Stimulated activated CD4-positive, alpha-beta T cell treated with anti-CD3 and anti-CD28 coated beads, Interleukin-4, amount 100 ng/mL, for 1 hour (primary cell): ENCODE results near the gene SMTNL2.

Experiments used
- DNase-seq: peaks from one replicate; pipeline ENCODE4 v3.0.0-alpha.2; 2020

SMTNL2 gene

DNA sequence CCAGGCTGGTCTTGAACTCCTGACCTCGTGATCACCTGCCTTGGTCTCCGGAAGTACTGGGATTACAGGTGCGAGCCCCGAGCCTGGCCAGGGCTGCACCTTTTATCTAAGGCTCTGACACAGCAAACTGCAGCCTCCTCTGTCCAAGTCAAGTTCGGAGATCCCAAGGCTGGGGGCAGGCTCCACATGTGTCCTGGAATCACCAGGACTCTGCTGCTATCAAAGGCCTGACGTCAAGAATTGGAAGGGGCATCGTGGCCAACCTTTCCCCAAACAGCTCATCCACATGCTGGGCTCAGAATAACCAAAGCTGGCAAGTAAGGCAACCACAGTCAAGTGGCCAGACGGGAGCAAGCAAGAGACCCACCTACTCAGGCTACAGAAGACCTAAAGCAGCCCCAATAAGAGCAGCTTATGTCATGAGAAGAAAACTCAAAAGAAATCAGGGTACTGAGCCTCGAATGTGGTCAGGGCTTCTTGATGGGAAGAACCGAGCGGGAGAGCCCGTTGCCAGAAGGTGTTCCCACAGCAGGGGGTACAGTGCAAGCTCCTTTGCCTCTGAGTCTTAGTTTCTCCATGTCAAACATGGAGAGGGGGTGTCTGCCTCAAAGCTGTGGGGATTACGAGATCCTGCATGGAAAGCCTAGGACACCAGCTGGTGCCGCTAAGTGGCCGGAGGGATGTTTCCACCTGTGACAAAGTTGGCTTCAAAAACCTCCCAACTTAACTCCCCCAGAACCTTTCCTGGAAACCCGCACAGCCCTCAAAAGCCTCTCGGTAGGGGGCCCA is 37.0 kb upstream of the SMTNL2 start:
- DNase-seq: no peak

DNA sequence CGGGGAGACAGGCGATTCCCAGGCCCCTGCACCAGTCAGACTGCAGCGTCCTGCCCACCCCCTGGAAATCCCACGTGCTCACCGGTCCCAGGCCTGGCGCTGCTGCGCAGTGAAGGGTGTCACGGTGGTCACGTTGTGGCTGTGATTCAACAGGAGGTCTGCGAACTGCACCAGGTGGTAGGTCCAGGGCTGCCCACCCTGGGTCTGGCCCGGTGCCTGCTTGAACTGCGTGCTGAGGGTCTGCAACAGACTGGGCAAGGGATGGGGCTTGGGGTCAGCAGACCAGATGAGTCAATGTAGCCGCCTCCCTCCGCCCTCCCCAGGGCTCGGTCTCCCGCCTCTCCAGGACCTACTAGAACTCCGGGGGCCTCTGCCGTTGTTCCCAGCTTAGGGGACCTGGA is 36.3 kb upstream of the SMTNL2 start:
- DNase-seq: no peak

DNA sequence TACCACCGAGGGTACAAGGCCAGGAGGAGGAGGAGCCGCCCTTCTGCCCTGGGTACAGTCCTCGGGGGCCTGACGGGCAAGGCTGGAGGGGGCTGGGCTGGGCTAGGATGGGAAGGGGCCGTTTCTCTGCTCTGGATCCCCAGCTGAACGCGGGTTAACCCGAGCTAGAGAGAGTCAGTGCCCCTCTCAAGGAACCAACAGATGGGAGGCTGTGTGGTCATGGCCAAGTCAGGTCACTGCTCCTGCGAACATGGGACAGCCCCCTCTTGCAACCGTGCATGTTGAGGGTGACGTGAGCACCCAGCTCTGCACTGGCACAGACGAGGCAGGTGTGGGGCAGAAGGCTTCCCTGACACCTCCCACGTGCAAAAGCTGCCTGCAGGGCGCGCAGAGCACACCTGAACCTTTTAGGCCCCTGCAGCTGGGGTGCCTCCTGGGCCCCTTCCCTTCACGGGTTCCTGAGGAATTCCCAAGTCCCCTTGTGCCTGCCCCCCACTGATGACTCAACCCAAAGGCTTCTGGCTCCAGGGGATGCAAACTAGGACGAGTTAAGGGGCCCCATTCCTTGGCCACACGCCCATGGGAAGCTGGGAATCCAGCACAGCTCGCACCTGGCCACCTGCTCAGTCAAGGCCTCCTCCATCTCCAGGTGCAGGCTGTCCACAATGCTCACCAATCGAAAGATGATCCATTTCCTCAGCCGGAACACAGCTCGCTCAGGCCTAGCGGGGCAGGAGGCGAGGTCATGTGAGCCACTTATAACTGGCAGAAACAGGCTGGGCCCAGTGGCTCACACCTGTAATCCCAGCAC is 35.4 kb upstream of the SMTNL2 start:
- no peak for DNase-seq

DNA sequence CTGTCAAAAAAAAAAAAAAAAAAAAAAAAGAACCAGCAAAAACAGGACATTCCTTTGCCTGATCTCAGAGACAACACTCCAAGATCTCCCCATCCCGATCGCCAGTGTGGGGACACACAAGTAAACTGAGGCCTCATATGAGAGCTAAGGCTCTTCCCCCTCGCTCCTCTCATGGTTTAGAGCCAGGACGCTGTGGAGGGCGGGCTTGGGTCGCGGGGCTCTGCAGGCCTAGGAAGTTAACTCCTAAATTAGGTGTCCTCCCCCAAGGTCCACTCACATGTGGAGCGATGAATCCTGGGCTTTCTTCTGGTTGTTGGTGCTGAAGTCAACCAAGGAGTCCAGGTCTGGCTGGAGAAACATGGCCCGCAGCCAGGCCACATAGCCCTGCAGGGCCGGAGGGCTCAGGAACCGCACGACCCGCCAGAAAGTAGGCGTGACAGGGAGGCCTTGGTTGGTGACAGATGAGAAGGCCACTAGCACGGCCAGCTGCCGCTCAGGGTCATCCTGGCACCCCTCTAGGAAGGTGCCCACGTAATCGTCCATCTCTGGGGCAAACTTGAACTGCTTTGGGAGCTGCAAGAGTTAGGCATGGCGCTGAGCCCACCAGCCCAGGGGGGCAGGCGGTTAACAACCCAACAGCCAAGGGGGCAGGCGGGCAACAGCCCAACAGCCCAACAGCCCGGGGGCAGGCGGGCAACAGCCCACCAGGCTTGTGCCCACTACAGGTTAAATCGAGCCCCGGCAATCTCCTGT is 34.4 kb upstream of the SMTNL2 start:
- DNase-seq: no peak

DNA sequence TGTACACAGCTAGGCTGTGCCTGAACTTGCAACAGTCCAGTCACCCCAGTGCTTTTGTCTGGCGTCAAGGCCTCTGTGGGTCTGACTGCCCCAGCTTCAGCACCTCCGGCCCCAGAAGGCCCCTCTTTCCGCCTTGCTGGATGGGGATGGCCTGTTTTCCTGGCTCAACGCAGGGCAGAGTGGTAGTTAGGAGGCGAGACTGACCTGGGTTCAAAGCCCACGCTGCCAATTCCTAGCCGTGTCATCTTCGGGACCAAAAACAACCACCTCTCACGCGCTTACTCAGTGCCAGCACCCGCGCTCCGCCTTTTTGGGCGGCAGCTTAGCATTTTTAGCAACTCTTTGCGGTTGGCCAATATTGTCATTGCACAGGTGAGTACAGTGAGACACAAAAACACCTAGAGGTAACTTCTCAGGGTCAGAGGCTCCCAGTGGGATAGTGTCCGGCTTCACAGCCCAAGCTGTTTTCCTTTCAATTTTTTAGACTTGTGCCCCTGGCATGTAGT is 33.7 kb upstream of the SMTNL2 start:
- DNase-seq: no peak

DNA sequence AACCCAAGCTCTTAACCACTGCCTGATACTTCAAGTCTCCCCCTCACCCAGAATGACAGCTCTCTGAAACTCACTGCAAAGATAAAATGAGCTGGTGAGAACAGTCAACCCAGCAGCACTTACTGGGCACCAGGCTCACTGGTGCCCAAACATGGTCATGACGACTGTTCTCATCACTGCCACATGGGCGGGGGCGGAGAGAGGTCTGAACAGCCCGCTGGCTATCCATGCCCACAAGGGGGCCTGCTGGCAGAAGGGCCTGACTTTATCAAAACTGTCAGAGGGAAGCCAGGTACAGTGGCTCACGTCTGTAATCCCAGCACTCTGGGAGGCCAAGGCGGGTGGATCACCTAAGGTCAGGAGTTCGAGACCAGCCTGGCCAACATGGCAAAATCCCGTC is 33.2 kb upstream of the SMTNL2 start:
- DNase-seq: no peak

DNA sequence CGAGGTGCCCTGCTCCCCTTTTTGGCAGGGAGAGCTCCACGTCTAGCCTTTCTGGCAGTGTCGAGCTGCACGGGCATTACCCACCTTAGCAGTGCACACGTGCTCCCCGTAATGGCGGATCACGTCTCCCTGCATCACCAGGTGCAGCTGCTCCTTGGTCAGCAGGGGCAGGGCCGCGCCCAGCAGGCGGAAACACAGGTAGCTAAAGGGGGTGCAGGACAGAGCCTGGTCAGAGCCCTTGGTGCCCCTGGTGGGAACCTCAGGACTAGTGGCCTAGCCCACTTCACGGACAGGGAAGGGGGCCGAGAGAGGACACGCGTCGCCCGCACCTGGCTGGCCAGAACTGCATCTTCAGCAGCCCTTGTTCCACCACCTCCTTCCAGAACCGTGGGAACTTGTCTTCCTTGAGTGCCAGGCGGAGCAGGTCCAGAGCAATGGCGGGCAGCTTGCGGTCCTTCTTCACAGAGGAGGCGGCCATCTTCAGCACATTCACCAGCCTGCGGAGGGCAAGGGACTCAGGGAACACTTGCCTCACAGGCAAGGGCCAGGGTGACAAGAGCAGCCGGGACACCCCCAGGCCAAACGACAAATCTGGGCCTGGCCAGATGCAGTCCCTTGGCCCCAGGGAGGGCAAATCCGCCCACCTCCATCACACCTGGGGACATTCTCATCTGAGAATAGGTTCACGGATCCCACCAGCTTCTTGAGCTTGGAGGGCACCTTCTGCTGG is 32.4 kb upstream of the SMTNL2 start:
- DNase-seq: no peak

DNA sequence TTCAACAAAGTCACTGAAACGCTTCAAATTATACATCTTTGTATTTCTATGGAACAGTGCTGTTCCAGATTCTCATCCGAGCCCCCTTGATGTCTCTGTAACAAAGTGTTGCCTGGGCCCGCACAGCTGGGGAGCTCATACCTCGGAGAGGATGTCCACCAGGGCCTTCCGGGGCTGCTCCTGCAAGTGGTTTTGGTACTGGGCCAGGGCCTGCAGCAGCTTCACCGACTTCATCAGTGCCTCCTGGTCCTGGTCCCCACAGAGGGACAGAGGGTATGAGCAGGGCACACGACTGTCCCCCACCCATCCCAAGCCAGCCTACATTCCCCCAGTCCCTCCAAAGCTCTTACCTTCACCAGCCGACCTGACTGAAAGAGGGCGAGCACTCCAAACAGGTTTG is 30.7 kb upstream of the SMTNL2 start:
- no peak for DNase-seq

DNA sequence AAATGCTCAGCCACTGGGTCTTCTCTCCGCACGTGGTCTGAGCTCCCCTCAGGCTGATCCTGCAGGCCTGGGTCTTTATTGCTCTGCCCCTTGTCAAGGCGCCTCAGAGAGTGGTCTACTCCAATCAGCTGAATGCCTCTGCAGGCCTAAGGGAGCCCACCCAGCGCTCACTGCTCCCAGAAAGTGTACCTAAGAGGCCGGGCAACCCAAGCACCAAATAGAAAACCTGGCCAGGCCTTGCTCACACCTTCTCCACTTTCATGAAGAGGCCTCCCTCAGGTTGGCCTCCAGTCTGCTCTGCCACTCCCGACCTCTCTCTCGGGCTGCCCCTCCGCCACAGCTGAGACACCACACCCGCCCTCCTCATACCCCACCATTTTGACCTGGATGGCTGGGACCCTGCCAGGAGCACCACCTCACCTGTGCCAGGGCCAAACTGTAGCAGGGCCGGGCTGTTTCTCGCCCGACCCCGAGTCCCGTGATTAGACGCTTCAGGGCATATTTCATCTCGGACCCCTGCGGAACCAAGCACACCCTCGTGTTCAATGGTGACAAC is 29.8 kb upstream of the SMTNL2 start:
- no peak for DNase-seq

DNA sequence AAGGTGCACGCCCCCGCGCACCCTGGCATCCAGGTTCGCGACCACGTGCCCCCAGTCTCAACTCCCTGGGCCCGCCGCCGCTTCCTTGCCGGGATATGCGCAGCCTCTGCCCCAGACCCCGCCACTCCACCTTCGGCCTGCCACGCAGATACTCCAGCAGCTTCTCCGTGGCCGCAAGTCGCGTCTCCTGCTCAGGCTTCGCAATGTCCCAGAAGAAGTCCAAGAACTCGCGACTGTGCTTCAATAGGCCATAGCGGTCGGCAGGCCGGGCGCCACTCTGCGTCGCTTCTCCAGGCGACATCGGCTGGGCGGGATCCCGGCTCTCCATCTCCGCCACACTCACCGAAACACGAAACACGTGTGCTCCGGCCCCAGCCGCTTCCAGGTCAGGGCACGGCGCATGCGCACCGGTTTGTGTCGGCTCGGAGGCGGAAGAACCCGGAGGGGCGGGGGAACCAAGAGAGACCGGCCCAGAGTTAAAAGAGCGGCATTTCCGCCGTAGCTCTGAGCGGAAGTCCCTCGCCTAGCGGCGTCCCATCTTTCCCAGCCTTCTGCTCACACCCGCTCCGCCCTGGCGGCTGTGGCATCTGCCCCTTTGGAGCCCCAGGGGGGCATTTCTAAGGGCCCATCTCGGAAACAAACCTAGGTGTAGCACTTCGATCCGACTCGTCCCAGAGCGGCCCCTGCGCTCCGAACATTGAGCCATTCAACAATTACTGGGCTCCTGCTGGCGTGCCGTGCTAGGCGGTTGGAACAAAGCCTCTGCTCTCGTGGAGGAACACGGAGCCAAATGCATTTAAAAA is 29.1 kb upstream of the SMTNL2 start, which contains the start of gene MYBBP1A:
Gene MYBBP1A (minus strand): TSS at position 388 of the 803 bp plus-strand sequence. CDS start 60 bp downstream, at position 328.
- DNase-seq: peak; percentile 99

DNA sequence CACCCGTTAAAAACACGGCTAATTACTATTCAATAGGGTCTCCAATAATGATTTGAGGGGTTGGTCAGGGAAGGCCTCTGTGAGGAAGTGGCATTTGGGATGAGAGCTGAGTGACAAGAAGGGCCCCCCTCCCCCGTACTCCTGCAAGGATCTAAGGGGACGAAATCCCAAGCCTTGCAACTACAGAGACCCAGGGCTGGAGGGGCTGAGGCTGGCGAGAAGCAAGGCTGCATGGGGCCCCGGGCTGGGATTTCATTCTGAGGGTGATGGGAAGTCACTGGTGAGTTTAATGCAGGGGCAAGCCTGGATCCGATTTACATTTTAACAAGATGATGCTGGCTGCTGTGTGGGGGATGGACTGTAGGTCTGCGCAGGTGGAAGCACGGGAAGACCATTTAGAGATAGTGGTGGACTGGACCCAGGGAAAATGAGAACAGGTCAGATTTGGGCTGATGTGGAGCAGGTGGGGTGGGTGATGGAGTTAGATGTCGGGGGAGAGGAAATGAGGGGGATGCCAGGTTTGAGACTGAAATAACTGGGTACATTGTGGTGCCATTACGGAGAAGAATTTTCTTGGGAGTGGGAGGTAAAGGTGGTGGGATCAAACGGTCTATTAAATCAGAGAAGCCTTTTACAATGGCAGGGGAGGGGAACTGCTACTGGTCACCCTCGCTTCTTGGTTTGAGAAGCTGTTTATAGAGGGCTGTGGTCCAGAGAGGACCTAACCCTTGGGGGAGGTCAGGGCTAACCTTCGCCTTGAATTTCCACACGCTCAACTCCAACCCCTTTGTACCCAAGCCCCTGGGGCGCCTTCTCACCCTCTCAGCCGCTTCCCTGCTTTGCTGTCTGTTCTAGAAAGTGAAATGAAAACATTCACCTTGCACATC is 28.2 kb upstream of the SMTNL2 start:
- no peak for DNase-seq

DNA sequence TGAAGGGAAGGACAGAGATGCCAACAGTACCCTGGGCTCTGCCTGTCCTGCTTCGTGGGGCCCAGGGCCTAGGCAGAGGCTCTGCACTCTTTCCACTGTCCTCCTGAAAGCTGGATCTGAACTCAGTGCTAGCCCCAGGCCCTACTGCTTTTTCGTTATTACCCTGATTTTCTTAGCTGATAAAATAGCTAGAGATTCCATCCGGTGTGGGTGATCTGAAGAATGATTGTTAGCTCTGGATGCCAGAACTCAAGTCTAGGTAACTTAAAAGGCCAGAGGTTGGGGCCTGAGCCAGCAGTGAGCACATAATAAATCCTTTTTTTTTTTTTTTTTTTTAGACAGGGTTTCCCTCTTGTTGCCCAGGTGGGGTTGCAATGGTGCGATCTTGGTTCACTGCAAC is 27.3 kb upstream of the SMTNL2 start:
- no peak for DNase-seq

DNA sequence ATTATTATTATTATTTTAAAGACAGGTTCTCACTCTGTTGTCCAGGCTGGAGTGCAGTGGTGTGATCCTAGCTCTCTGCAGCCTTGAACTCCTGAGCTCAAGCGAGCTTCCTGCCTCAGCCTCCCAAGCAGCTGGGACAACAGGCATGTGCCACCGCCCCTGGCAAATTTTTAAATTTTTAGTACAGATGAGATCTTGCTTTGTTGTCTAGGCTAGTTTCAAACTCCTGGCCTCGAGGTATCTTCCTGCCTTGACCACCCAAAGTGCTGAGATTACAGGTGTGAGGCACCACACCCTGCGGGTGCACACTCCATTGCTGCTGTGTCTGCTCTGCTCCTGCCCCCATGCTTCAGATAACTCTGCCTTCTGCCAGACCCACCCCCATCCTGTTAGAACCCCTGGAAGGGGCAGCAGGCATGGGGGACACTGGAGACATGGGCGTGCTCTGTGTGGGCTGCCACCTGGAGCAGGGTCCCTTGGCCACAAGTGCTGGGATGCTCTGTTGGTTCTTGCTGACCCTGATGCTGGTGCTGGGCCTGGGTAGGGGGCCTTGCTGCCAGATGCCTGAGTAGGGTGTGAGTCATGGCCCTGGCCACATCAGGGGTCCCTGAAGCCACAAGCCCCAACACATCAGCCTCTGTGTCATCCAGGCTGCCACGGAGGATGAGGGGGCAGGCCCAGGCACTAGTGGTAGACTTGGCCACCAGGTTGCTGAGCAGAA is 26.5 kb upstream of the SMTNL2 start:
- DNase-seq: no peak

DNA sequence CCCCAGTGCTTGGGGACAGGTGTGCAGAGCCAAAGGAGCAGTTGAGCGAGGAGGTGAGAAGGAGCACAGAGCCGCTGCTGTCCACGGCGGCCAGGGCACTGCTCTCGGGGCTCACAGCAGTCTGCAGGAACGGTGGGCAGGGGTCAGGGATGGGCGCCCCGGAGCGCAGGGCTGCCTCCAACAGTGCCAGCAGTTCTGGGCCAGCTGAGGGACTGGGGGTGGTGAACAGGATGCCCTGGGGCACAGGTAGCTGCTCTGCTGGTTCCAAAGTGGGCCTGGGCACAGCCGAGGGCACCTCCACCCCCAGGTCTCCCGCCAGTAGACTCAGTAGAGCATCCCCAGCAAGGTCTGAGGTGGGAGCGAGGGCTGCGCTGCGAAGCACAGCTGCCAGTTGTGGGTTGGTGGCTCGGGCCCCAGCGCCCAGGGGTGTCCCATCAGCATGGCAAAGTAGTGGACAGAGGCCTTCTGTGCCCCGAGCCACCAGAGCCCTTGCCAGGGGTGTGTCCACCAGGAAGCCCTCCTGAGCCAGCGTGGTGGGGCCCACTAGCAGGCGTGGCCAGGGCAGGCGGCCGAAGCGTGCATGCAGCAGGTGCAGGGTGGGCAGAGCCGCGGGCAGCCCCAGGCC is 25.9 kb upstream of the SMTNL2 start:
- DNase-seq: no peak

DNA sequence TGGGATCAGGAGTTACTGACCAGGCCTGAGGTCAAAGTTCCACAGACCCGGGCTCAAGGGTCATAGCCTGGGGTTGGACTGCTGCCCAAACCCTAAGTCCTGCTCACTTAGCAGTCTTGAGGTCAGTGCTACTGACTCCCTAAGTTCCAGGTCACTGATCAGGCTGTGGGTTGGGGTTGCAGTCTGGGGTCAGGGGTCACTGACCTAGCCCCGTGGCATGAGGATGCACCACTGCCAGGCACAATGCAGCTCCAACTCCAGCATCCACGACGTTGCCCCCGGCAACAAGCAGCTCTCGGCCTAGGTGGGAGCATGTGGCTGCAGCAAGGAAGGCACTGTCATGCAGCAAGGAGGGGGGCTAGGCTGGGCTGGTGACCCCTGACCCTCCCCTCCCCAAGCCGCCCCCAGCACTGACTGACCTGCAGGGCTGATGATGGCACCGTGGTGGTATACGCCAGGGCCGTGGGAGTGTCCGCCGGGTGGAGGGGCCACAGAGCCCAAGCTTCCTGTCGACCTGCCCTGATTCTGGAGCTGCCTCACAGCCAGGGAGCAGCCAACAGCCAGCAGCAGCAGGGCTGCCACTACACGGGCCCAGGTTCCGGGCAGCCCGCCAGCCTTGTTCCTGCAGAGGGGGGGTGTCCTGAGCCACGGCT is 25.1 kb upstream of the SMTNL2 start:
- DNase-seq: no peak

DNA sequence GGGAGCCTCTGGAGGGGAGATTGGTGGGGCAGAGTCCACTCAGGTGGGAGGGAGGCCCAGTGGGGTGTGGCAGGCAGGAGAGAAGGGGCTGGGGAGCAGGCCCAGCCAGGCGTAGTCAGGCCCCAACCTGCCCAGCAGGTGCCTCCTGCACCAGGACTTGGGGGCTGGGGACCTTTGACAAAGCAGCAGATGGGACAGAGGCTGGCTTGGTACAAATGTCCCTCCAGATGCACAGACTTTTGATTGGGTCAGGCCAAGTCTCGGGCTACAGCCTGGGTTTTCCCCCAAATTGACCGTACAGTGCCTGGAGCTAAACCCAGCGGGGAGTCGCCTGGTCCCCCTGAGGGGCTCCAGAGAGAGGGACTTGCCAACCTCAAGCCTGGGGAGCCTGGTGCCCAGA is 24.4 kb upstream of the SMTNL2 start:
- no peak for DNase-seq

DNA sequence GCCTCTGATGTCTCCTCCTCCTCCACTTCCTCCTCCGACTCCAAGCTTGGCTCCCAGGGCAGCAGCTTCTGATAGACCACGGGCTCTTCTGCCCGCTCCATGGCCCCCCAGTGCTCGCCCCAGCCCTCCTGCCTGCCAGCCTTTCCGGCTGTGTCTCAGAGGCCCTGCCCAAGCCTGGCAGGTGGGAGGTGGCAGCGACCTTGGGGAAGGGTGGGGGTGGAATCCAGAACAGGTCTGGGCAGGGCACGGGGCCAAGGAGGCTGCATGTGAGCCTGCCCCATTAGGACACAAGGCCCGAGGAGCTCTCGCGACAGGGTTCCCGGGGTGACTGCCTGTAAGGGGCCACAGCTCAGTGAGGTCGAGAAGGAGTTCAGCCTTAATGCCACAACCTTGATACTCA is 23.9 kb upstream of the SMTNL2 start, which contains the start of gene GGT6:
Gene GGT6 (minus strand): TSS at position 157 of the 400 bp plus-strand sequence. CDS start 56 bp downstream, at position 101.
- DNase-seq: no peak

DNA sequence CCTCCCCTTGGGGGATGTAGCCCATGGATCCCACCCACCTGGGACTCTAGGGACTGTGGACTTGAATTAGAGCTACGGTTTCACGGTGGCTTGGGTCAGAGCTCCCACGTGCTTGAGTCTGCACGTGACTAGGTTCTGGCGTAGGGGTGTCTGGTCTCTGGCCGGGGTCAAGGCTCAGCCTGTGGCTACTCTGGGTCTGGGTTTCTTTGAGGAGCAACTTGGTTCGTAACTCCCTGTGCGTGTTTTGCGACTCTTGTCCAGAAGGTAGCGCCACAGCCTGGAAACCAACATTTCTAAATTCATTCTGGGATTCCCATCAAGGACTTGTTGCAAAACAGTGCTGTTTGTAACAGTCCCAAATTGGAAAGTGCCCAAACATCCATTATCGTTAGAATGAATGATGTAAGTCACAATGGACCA is 23.5 kb upstream of the SMTNL2 start:
- no peak for DNase-seq
